WERI-Rb-1 (cell line): ENCODE data around the gene XPO4.
"Not testable (repeated sequence)": the region's sequence is repeated elsewhere in the genome, so short reads cannot be mapped to it uniquely, and the experiment has no call there.

Experiments
- DNase-seq: peaks from one replicate; pipeline ENCODE4 v3.0.0-alpha.2; 2020
- H3K27ac ChIP-seq: fragments of 250-450 bp; sonication (Bioruptor Pico); 2 replicates; pipeline ENCODE4 v1.5.1; 2020; ENCODE audit warnings: mild to moderate bottlenecking, moderate library complexity
- H3K27me3 ChIP-seq: fragments of 250-450 bp; sonication (Bioruptor Pico); 2 replicates; pipeline ENCODE4 v1.5.1; 2021; ENCODE audit warnings: mild to moderate bottlenecking, low read depth, moderate library complexity; ENCODE audit not compliant: insufficient read depth, severe bottlenecking
- H3K36me3 ChIP-seq: fragments of 250-450 bp; sonication (Bioruptor Pico); 2 replicates; pipeline ENCODE4 v1.5.1; 2020; ENCODE audit warnings: mild to moderate bottlenecking, moderate library complexity
- H3K4me3 ChIP-seq: 2 replicates; pipeline ENCODE4 v1.5.1; 2011; ENCODE audit warnings: low read depth, mild to moderate bottlenecking, control low read depth, low read length
- H3K9me3 ChIP-seq: fragments of 250-450 bp; sonication (Bioruptor Pico); 2 replicates; pipeline ENCODE4 v1.5.1; 2021; ENCODE audit warnings: mild to moderate bottlenecking, moderate library complexity; ENCODE audit not compliant: severe bottlenecking
- TF ChIP-seq, protein P1 (sequence below): IDR thresholded peaks from 2 replicates; pipeline ENCODE4 v1.5.1; 2011; ENCODE audit warnings: low read depth, mild to moderate bottlenecking, control low read depth, inconsistent platforms, low read length

XPO4 gene

DNA sequence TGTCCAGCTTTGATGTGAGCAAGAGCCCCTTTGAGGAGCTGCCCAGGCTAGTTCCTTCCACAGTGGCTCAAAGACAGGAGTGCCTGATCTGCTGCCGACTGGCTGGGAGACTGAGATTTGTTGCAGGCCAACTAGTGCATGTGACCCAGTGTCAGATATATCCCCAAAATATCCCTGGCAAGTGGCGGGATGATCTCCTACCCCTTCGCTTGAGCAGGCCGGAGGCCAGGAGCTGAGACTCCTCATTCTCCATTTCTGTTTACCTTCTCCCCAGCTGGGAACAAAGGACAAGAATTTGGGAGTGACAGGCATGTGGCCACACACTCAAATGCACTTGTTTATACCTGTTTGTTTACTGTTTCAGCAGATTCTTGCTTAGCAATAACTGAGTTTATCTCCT is 37.1 kb upstream of the XPO4 start:
- TF ChIP-seq, protein P1, sequence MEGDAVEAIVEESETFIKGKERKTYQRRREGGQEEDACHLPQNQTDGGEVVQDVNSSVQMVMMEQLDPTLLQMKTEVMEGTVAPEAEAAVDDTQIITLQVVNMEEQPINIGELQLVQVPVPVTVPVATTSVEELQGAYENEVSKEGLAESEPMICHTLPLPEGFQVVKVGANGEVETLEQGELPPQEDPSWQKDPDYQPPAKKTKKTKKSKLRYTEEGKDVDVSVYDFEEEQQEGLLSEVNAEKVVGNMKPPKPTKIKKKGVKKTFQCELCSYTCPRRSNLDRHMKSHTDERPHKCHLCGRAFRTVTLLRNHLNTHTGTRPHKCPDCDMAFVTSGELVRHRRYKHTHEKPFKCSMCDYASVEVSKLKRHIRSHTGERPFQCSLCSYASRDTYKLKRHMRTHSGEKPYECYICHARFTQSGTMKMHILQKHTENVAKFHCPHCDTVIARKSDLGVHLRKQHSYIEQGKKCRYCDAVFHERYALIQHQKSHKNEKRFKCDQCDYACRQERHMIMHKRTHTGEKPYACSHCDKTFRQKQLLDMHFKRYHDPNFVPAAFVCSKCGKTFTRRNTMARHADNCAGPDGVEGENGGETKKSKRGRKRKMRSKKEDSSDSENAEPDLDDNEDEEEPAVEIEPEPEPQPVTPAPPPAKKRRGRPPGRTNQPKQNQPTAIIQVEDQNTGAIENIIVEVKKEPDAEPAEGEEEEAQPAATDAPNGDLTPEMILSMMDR: no peak
- Histone ChIP-seq H3K4me3 (no peak overlapping the region), H3K27me3 (no peaks in the 10 kb centered on the region), H3K9me3 (no peaks in the 10 kb centered on the region), H3K27ac (no peak overlapping the region), H3K36me3 (no peaks in the 10 kb centered on the region)
- no peak for DNase-seq

DNA sequence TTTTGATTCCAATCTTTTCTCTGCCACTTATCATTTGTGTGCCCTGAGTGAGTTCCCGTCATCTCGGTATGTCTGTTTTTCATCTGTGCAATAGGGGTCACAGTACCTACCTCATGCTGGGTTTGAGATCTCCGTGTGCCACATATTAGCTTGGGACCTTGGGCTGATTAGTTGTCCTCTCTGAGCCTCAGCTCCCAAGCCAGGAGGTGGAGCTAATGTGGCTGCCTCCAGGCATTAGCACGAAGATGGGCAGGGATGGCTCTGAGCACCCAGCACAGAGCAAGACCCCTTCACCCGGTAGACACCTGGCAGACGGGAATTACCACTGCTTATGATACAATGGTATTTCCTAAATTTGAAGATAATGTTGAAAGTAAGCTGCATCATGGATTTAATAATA is 35.8 kb upstream of the XPO4 start:
- no peaks in the 10 kb centered on the region for H3K9me3 ChIP-seq
- H3K36me3 ChIP-seq: no peaks in the 10 kb centered on the region
- TF ChIP-seq, protein P1: peak; percentile 3; the same call in 1 of the 2 replicates
- H3K4me3 ChIP-seq: no peak overlapping the region
- no peaks in the 10 kb centered on the region for H3K27me3 ChIP-seq
- H3K27ac ChIP-seq: no peak overlapping the region
- DNase-seq: no peak

DNA sequence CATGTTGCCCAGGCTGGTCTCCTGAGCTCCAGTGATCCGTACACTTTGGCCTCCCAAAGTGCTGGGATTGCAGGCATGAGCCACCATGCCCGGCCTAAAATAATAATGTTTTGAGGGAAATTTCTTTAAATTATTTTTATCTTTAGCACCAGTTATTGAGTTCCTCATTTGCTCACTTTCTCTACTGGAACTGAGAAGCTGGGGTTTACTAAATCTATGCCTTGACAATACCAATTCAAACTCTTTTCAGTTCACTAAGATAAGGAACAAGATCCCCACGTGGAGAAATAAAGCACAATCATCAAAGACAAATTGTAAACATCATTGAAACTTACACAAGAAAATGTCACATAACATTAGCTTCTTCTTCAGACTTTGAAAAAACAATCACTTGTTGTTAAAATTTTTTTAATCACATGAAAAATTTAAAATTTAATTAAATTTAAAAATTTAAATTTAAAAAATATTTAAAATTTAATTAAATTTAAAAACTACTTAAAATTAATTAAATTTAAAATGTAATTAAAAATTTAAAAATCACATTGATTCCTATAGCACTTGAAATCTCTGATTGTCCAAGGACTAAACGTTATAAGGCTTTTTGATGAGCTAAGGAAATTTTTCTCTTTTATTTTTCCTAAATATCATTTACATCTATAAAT is 25.2 kb upstream of the XPO4 start:
- no peaks in the 10 kb centered on the region for H3K27me3 ChIP-seq
- no peaks in the 10 kb centered on the region for H3K9me3 ChIP-seq
- H3K36me3 ChIP-seq: no peaks in the 10 kb centered on the region
- TF ChIP-seq, protein P1: no peak
- no peak overlapping the region for H3K4me3 ChIP-seq
- H3K27ac ChIP-seq: no peak overlapping the region
- DNase-seq: no peak

DNA sequence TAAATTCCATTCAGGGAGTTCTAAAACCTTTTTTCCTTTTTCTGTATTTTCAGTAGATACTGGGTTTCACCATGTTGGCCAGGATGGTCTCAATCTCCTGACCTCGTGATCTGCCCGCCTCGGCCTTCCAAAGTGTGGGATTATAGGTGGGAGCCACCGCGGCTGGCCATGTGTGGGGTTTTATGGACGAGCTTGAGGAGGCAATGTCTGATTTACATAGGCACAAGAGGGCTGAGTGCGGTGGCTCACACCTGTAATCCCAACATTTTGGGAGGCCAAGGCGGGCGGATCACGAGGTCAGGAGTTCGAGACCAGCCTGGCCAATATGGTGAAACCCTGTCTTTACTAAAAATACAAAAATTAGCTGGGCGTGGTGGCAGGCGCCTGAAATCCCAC is 22.8 kb upstream of the XPO4 start:
- not testable (repeated sequence) for DNase-seq, H3K4me3 ChIP-seq, H3K9me3 ChIP-seq, H3K27me3 ChIP-seq, H3K36me3 ChIP-seq, H3K27ac ChIP-seq

DNA sequence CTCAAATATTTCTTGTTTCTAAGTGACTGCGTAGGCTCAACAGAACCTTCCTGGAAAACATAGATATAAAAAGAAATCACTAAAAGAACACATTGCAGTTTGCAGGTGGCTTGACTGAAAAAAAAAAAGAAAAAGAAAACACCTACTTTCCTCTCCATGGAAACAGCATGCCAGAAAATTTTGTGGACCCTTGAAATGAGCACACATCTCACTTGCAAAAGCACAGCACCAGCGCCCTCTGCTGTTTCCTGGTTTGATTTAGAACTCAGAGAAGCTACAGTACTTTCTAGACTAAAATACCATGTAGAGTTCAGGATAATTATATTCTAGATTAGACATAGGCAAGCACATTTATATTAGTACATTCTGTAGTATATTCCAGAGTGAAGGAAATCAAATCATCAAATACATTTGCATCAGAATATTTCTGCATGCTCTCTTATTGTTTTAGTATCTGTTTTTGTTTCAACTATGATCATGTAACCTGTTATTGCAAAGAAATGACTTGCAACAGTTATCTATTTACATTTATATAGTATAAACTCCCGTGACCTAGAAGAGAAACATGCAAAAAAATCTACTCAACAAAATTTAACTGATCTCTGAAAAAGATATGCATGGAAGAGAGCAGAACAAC is 22.3 kb upstream of the XPO4 start:
- peak; percentile 91 for DNase-seq
- no peaks in the 10 kb centered on the region for H3K9me3 ChIP-seq
- TF ChIP-seq, protein P1: peak; percentile 77
- no peak overlapping the region for H3K4me3 ChIP-seq
- no peaks in the 10 kb centered on the region for H3K36me3 ChIP-seq
- no peaks in the 10 kb centered on the region for H3K27me3 ChIP-seq
- no peak overlapping the region for H3K27ac ChIP-seq

DNA sequence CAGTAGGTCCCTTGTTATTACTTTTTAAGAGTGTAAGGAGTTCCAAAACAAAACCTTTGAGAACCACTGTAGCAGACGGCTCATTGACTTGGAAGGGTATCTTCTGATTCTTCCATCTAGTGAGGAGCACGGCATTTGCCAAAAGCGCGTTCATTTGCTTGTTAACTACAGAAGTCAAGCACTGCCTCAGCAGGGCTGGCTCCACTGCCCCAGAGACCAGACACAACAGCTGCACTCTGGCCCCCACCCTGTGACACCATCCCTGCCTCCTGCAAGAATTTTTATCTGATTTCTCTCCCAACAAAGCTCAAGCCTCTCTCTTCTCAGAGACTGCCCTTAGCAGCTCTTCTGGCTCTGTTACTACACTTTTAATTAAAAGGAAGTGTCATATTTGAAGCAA is 20.7 kb upstream of the XPO4 start:
- no peak for DNase-seq
- TF ChIP-seq, protein P1: no peak
- Histone ChIP-seq H3K9me3 (no peaks in the 10 kb centered on the region), H3K36me3 (no peaks in the 10 kb centered on the region), H3K4me3 (no peak overlapping the region), H3K27me3 (no peaks in the 10 kb centered on the region), H3K27ac (no peak overlapping the region)
